Measurements from ENCODE around the gene C2. TPM values are rescaled to one million over a fixed set of nuclear protein-coding genes. Genes with fewer than 3 reads are reported as not detected.

The C2 gene
- total and polyA plus RNA-seq, 2 donors from 2014 or later: 38.7 to 84.0 TPM

- intact Hi-C loops (cut with DNase I): no loop called here
- Histone ChIP-seq H3K27ac (ENCODE audit: low read depth in 2 of 2, low read length in 2 of 2) (no peak overlapping the region), H3K27me3 (ENCODE audit: control insufficient read depth, insufficient read depth, low read length) (no peaks in the 10 kb centered on the region), H3K9ac (ENCODE audit: low read length in 3 of 3) (no peak overlapping the region), H3K4me1 (ENCODE audit: control insufficient read depth in 2 of 3, insufficient read depth in 2 of 3, low read depth in 1 of 3, low read length in 3 of 3) (no peaks in the 10 kb centered on the region), H3K4me3 (ENCODE audit: low read length in 3 of 3) (no peak overlapping the region), H3K9me3 (ENCODE audit: control insufficient read depth in 2 of 3, insufficient read depth in 1 of 3, low read length in 3 of 3) (no peaks in the 10 kb centered on the region), H3K36me3 (ENCODE audit: control insufficient read depth in 2 of 3, insufficient read depth in 3 of 3, low read length in 3 of 3) (peaks cover 8 to 40% (median 18%) of the 10 kb centered on the region in 3 donors)
- FAIRE-seq (no peak), DNase-seq (peak in 1 of 5 donors; percentile 64)
- TF ChIP-seq CTCF (IDR thresholded peaks at IDR 0.05; ENCODE audit: borderline replicate concordance, extremely low read depth, insufficient read depth): peak; percentile 64
These were observed 39.0 kb upstream of the C2 start for GRCh38 chr6:31888276-31889258.

GRCh38 chr6:31889331-31889972 is 38.1 kb upstream of the C2 start:
- Histone ChIP-seq H3K36me3 (ENCODE audit: control insufficient read depth in 2 of 3, insufficient read depth in 3 of 3, low read length in 3 of 3) (peaks cover 8 to 32% (median 16%) of the 10 kb centered on the region in 3 donors), H3K4me1 (ENCODE audit: control insufficient read depth in 2 of 3, insufficient read depth in 2 of 3, low read depth in 1 of 3, low read length in 3 of 3) (no peaks in the 10 kb centered on the region), H3K27me3 (ENCODE audit: control insufficient read depth, insufficient read depth, low read length) (no peaks in the 10 kb centered on the region), H3K9ac (ENCODE audit: low read length in 3 of 3) (no peak overlapping the region), H3K9me3 (ENCODE audit: control insufficient read depth in 2 of 3, insufficient read depth in 1 of 3, low read length in 3 of 3) (no peaks in the 10 kb centered on the region), H3K27ac (ENCODE audit: low read depth in 2 of 2, low read length in 2 of 2) (no peak overlapping the region), H3K4me3 (ENCODE audit: low read length in 3 of 3) (no peak overlapping the region)
- no peak for FAIRE-seq
- no peak for DNase-seq
- intact Hi-C loops (cut with DNase I): no loop called here
- no peak for TF ChIP-seq CTCF (IDR thresholded peaks at IDR 0.05; ENCODE audit: borderline replicate concordance, extremely low read depth, insufficient read depth)

GRCh38 chr6:31892821-31893220 is 34.7 kb upstream of the C2 start:
- no peak for FAIRE-seq
- intact Hi-C loops (cut with DNase I): no loop called here

More at GRCh38 chr6:31892821-31893220, 34.7 kb upstream of the C2 start:
- Histone ChIP-seq H3K9me3 (ENCODE audit: control insufficient read depth in 2 of 3, insufficient read depth in 1 of 3, low read length in 3 of 3) (no peaks in the 10 kb centered on the region), H3K4me3 (ENCODE audit: low read length in 3 of 3) (no peak overlapping the region), H3K9ac (ENCODE audit: low read length in 3 of 3) (no peak overlapping the region), H3K36me3 (ENCODE audit: control insufficient read depth in 2 of 3, insufficient read depth in 3 of 3, low read length in 3 of 3) (peaks cover 8 to 21% (median 10%) of the 10 kb centered on the region in 3 donors), H3K4me1 (ENCODE audit: control insufficient read depth in 2 of 3, insufficient read depth in 2 of 3, low read depth in 1 of 3, low read length in 3 of 3) (peaks cover 0 to 3% (median 0%) of the 10 kb centered on the region in 3 donors), H3K27me3 (ENCODE audit: control insufficient read depth, insufficient read depth, low read length) (no peaks in the 10 kb centered on the region), H3K27ac (ENCODE audit: low read depth in 2 of 2, low read length in 2 of 2) (no peak overlapping the region)
- DNase-seq: peak in 1 of 5 donors; percentile 69
- no peak for TF ChIP-seq CTCF (IDR thresholded peaks at IDR 0.05; ENCODE audit: borderline replicate concordance, extremely low read depth, insufficient read depth)
